Measurements from ENCODE around the gene PRH2.

Gene PRH2

GRCh38 chr12:10957741-10958140 lies 28.7 kb downstream of the PRH2 start:
- Histone ChIP-seq H3K9me3 (ENCODE audit: control insufficient read depth, low read length) (no peaks in the 10 kb centered on the region), H3K4me1 (ENCODE audit: control insufficient read depth, insufficient read depth, low read length) (no peaks in the 10 kb centered on the region), H3K27ac (ENCODE audit: insufficient read depth, low read depth, low read length, poor library complexity, severe bottlenecking) (no peak overlapping the region), H3K36me3 (ENCODE audit: control insufficient read depth, insufficient read depth, low read length) (no peaks in the 10 kb centered on the region), H3K27me3 (ENCODE audit: control insufficient read depth, insufficient read depth, low read length, poor library complexity, severe bottlenecking) (no peaks in the 10 kb centered on the region), H3K4me3 (ENCODE audit: insufficient read depth, low read depth, low read length) (no peak overlapping the region)

DNA sequence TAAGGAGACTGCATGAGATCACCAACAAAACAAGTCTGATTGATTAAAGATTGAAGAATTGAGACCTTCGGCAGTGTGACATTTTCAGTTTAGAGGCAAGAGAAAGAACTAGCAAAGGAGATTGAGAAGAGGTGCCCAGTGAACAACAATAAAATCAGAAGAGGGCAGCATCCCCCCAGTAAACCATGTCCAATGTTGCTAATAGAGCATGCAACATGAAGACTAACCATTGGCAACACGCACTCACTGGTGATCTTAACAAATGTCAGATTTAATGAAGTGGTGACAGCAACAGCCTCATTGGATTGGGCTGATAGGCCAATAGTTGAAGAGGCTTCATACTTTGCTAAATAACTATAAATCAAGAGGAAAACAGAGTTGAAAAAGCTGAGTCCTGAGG lies 30.8 kb downstream of the PRH2 start:
- Histone ChIP-seq H3K9me3 (ENCODE audit: control insufficient read depth, low read length) (no peaks in the 10 kb centered on the region), H3K36me3 (ENCODE audit: control insufficient read depth, insufficient read depth, low read length) (no peaks in the 10 kb centered on the region), H3K27me3 (ENCODE audit: control insufficient read depth, insufficient read depth, low read length, poor library complexity, severe bottlenecking) (no peaks in the 10 kb centered on the region), H3K4me1 (ENCODE audit: control insufficient read depth, insufficient read depth, low read length) (no peaks in the 10 kb centered on the region), H3K27ac (ENCODE audit: insufficient read depth, low read depth, low read length, poor library complexity, severe bottlenecking) (no peak overlapping the region), H3K4me3 (ENCODE audit: insufficient read depth, low read depth, low read length) (no peak overlapping the region)
- 94 to 97% methylated on average over 2 of the region's 2 CpGs for WGBS, 2 experiments

GRCh38 chr12:10960211-10960610 lies 31.2 kb downstream of the PRH2 start:
- Histone ChIP-seq H3K9me3 (ENCODE audit: control insufficient read depth, low read length) (no peaks in the 10 kb centered on the region), H3K4me1 (ENCODE audit: control insufficient read depth, insufficient read depth, low read length) (no peaks in the 10 kb centered on the region)
- WGBS, 2 experiments = 84 to 86% methylated on average over 4 of the region's 4 CpGs

GRCh38 chr12:10965476-10965875 lies 36.4 kb downstream of the PRH2 start:
- H3K4me1 ChIP-seq (ENCODE audit: control insufficient read depth, insufficient read depth, low read length) = no peaks in the 10 kb centered on the region
- WGBS, 2 experiments = 100% methylated on average over 1 of the region's 1 CpG; no CpG with 5 or more reads in 1 of the 2 experiments
- no peak overlapping the region for H3K27ac ChIP-seq (ENCODE audit: insufficient read depth, low read depth, low read length, poor library complexity, severe bottlenecking)
- H3K27me3 ChIP-seq (ENCODE audit: control insufficient read depth, insufficient read depth, low read length, poor library complexity, severe bottlenecking) = no peaks in the 10 kb centered on the region
- no peaks in the 10 kb centered on the region for H3K9me3 ChIP-seq (ENCODE audit: control insufficient read depth, low read length)
- no peak overlapping the region for H3K4me3 ChIP-seq (ENCODE audit: insufficient read depth, low read depth, low read length)
- H3K36me3 ChIP-seq (ENCODE audit: control insufficient read depth, insufficient read depth, low read length) = no peaks in the 10 kb centered on the region

More at GRCh38 chr12:10960211-10960610, 31.2 kb downstream of the PRH2 start:
- H3K27ac ChIP-seq (ENCODE audit: insufficient read depth, low read depth, low read length, poor library complexity, severe bottlenecking) = no peak overlapping the region
- no peaks in the 10 kb centered on the region for H3K27me3 ChIP-seq (ENCODE audit: control insufficient read depth, insufficient read depth, low read length, poor library complexity, severe bottlenecking)
- H3K4me3 ChIP-seq (ENCODE audit: insufficient read depth, low read depth, low read length) = no peak overlapping the region
- no peaks in the 10 kb centered on the region for H3K36me3 ChIP-seq (ENCODE audit: control insufficient read depth, insufficient read depth, low read length)

- H3K4me1 ChIP-seq (ENCODE audit: control insufficient read depth, insufficient read depth, low read length) = no peaks in the 10 kb centered on the region
- H3K27me3 ChIP-seq (ENCODE audit: control insufficient read depth, insufficient read depth, low read length, poor library complexity, severe bottlenecking) = no peaks in the 10 kb centered on the region
- H3K4me3 ChIP-seq (ENCODE audit: insufficient read depth, low read depth, low read length) = no peak overlapping the region
Measured at GRCh38 chr12:10966314-10966713, 37.3 kb downstream of the PRH2 start.

DNA sequence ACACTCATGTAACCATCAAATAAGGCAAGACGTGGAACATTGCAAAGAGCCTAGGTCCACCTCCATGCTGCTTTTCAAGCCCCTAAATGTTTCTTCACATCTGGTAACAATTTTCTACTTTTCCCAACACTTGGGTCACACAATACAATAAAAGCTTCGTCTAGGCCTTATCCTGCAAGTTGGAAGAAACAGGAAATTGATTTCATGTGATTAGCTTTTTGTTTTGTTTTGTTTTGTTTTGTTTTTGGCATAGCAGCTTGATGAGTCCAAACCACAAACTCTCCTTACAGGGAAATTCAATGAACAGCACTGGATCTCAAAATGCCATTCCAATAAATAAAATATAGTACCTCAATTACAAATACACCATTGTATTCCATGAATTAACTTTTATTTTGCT lies 38.4 kb downstream of the PRH2 start:
- Histone ChIP-seq H3K4me3 (ENCODE audit: insufficient read depth, low read depth, low read length) (no peak overlapping the region), H3K27ac (ENCODE audit: insufficient read depth, low read depth, low read length, poor library complexity, severe bottlenecking) (no peak overlapping the region), H3K36me3 (ENCODE audit: control insufficient read depth, insufficient read depth, low read length) (no peaks in the 10 kb centered on the region), H3K4me1 (ENCODE audit: control insufficient read depth, insufficient read depth, low read length) (no peaks in the 10 kb centered on the region), H3K9me3 (ENCODE audit: control insufficient read depth, low read length) (no peaks in the 10 kb centered on the region), H3K27me3 (ENCODE audit: control insufficient read depth, insufficient read depth, low read length, poor library complexity, severe bottlenecking) (no peaks in the 10 kb centered on the region)
- WGBS, 2 experiments = 87 to 98% methylated on average over 2 of the region's 2 CpGs

More at GRCh38 chr12:10966314-10966713, 37.3 kb downstream of the PRH2 start:
- Histone ChIP-seq H3K27ac (ENCODE audit: insufficient read depth, low read depth, low read length, poor library complexity, severe bottlenecking) (no peak overlapping the region), H3K9me3 (ENCODE audit: control insufficient read depth, low read length) (no peaks in the 10 kb centered on the region), H3K36me3 (ENCODE audit: control insufficient read depth, insufficient read depth, low read length) (no peaks in the 10 kb centered on the region)

- 93% methylated on average over 15 of the region's 15 CpGs for WGBS, 2 experiments
- Histone ChIP-seq H3K27me3 (ENCODE audit: control insufficient read depth, insufficient read depth, low read length, poor library complexity, severe bottlenecking) (no peaks in the 10 kb centered on the region), H3K4me1 (ENCODE audit: control insufficient read depth, insufficient read depth, low read length) (no peaks in the 10 kb centered on the region), H3K27ac (ENCODE audit: insufficient read depth, low read depth, low read length, poor library complexity, severe bottlenecking) (no peak overlapping the region), H3K4me3 (ENCODE audit: insufficient read depth, low read depth, low read length) (no peak overlapping the region), H3K36me3 (ENCODE audit: control insufficient read depth, insufficient read depth, low read length) (no peaks in the 10 kb centered on the region), H3K9me3 (ENCODE audit: control insufficient read depth, low read length) (no peaks in the 10 kb centered on the region)
Measured at GRCh38 chr12:10968765-10969456, 39.9 kb downstream of the PRH2 start.

GRCh38 chr12:10974965-10975364 lies 45.9 kb downstream of the PRH2 start:
- Histone ChIP-seq H3K4me1 (ENCODE audit: control insufficient read depth, insufficient read depth, low read length) (peaks cover 5% of the 10 kb centered on the region), H3K27me3 (ENCODE audit: control insufficient read depth, insufficient read depth, low read length, poor library complexity, severe bottlenecking) (no peaks in the 10 kb centered on the region), H3K27ac (ENCODE audit: insufficient read depth, low read depth, low read length, poor library complexity, severe bottlenecking) (no peak overlapping the region), H3K4me3 (ENCODE audit: insufficient read depth, low read depth, low read length) (no peak overlapping the region), H3K9me3 (ENCODE audit: control insufficient read depth, low read length) (no peaks in the 10 kb centered on the region), H3K36me3 (ENCODE audit: control insufficient read depth, insufficient read depth, low read length) (no peaks in the 10 kb centered on the region)
- WGBS, 2 experiments = 59 to 83% methylated on average over 2 to 3 of the region's 3 CpGs

DNA sequence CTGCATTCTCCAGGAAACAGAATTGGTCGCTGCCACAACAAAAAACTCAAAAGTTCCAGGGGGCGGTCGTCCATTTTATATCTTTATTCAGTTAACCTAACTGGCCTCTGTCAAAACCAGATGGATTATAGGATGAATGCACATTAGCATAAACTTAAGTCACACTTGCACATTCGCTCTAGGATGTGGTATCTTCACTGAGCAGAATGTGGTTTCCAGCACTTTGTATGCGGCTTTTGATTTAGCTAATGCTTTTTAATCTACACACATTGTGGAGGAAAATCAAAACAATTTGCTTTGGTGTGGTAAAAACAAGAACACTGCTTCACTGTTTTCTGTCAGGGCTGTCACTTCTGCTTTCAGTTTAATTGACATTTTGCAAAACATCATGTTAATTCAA lies 53.2 kb downstream of the PRH2 start:
- Histone ChIP-seq H3K4me1 (ENCODE audit: control insufficient read depth, insufficient read depth, low read length) (no peaks in the 10 kb centered on the region), H3K9me3 (ENCODE audit: control insufficient read depth, low read length) (no peaks in the 10 kb centered on the region), H3K4me3 (ENCODE audit: insufficient read depth, low read depth, low read length) (no peak overlapping the region), H3K27ac (ENCODE audit: insufficient read depth, low read depth, low read length, poor library complexity, severe bottlenecking) (no peak overlapping the region), H3K27me3 (ENCODE audit: control insufficient read depth, insufficient read depth, low read length, poor library complexity, severe bottlenecking) (no peaks in the 10 kb centered on the region), H3K36me3 (ENCODE audit: control insufficient read depth, insufficient read depth, low read length) (no peaks in the 10 kb centered on the region)
- 93 to 100% methylated on average over 4 to 5 of the region's 5 CpGs for WGBS, 2 experiments

Data from ectodermal cell (in vitro differentiated cells).